NT2/D1 (cell line): ENCODE measurements around the gene SSR3.

Source experiments
- SUZ12 ChIP-seq: IDR thresholded peaks from 2 replicates; pipeline ENCODE4 v1.6.1; 2011; ENCODE audit not compliant: insufficient read length, insufficient read depth; ENCODE audit errors: extremely low read depth
- YY1 ChIP-seq: IDR thresholded peaks from 2 replicates; pipeline ENCODE4 v1.6.1; 2011; ENCODE audit not compliant: insufficient read length, insufficient read depth

- TF ChIP-seq YY1 (no peak), SUZ12 (no peak)
These were observed 59.1 kb downstream of the SSR3 start for GRCh38 chr3:156495816-156496215.
